H9 (cell line): Measurements from ENCODE around the gene KCNMA1. TPM values are rescaled to one million over a fixed set of nuclear protein-coding genes. Genes with fewer than 3 reads are reported as not detected.
A peak's percentile ranks its signal among the peaks of the same experiment; 100 is the strongest.

ENCODE experiments used
- DNase-seq: peaks from one replicate; pipeline ENCODE4 v3.0.0-alpha.2; 2017
- H2AFZ ChIP-seq: one replicate; pipeline ENCODE4 v1.6.1; 2013; ENCODE audit warnings: mild to moderate bottlenecking, low read length, control low read depth, moderate library complexity
- H2AK5ac ChIP-seq: 2 replicates; pipeline ENCODE4 v1.6.1; 2013; ENCODE audit warnings: low read length, control low read depth, mixed read lengths; ENCODE audit not compliant: insufficient read length
- H2BK120ac ChIP-seq: one replicate; pipeline ENCODE4 v1.6.1; 2013; ENCODE audit warnings: low read depth, mild to moderate bottlenecking, low read length, control low read depth, inconsistent platforms; ENCODE audit not compliant: poor library complexity, severe bottlenecking
- H2BK12ac ChIP-seq: 2 replicates; pipeline ENCODE4 v1.6.1; 2013; ENCODE audit warnings: low read length, control low read depth, mixed read lengths, low read depth; ENCODE audit not compliant: insufficient read length
- H2BK15ac ChIP-seq: 2 replicates; pipeline ENCODE4 v1.6.1; 2013; ENCODE audit warnings: low read depth, low read length, control low read depth
- H2BK20ac ChIP-seq: one replicate; pipeline ENCODE4 v1.6.1; 2013; ENCODE audit warnings: low read depth, mild to moderate bottlenecking, low read length, control low read depth, inconsistent platforms; ENCODE audit not compliant: poor library complexity, severe bottlenecking
- H2BK5ac ChIP-seq: 2 replicates; pipeline ENCODE4 v1.6.1; 2013; ENCODE audit warnings: low read length, control low read depth, mixed read lengths; ENCODE audit not compliant: insufficient read length
- H3K14ac ChIP-seq: 2 replicates; pipeline ENCODE4 v1.6.1; 2013; ENCODE audit warnings: low read length, control low read depth; ENCODE audit not compliant: insufficient read depth
- H3K18ac ChIP-seq: 2 replicates; pipeline ENCODE4 v1.6.1; 2013; ENCODE audit warnings: low read depth, mild to moderate bottlenecking, mixed read lengths, low read length, control low read depth; ENCODE audit not compliant: insufficient read length
- H3K23ac ChIP-seq: 2 replicates; pipeline ENCODE4 v1.6.1; 2013; ENCODE audit warnings: low read length, control low read depth, mixed read lengths, low read depth; ENCODE audit not compliant: insufficient read length
- H3K23me2 ChIP-seq: 2 replicates; pipeline ENCODE4 v1.6.1; 2013; ENCODE audit warnings: low read depth, mild to moderate bottlenecking, mixed read lengths, low read length, control low read depth; ENCODE audit not compliant: insufficient read length, poor library complexity, severe bottlenecking
- H3K27ac ChIP-seq: 2 replicates; pipeline ENCODE4 v1.5.1; 2013; ENCODE audit warnings: low read length, control low read depth, mixed read lengths, low read depth; ENCODE audit not compliant: insufficient read length
- H3K27me3 ChIP-seq: 2 replicates; pipeline ENCODE4 v1.6.1; 2013; ENCODE audit warnings: low read length, control low read depth, inconsistent platforms; ENCODE audit not compliant: insufficient read depth
- H3K4ac ChIP-seq: 2 replicates; pipeline ENCODE4 v1.6.1; 2013; ENCODE audit warnings: low read depth, mild to moderate bottlenecking, control low read depth, inconsistent platforms, low read length, moderate library complexity
- H3K4me1 ChIP-seq: 2 replicates; pipeline ENCODE4 v1.6.1; 2013; ENCODE audit warnings: low read length, control low read depth, inconsistent platforms; ENCODE audit not compliant: insufficient read depth
- H3K4me2 ChIP-seq: 2 replicates; pipeline ENCODE4 v1.6.1; 2013; ENCODE audit warnings: low read length, control low read depth, mixed read lengths; ENCODE audit not compliant: insufficient read length, insufficient read depth
- H3K56ac ChIP-seq: 2 replicates; pipeline ENCODE4 v1.6.1; 2013; ENCODE audit warnings: low read depth, mild to moderate bottlenecking, mixed read lengths, low read length, control low read depth; ENCODE audit not compliant: insufficient read length
- H3K79me1 ChIP-seq: 2 replicates; pipeline ENCODE4 v1.6.1; 2013; ENCODE audit warnings: low read depth, mild to moderate bottlenecking, moderate library complexity, low read length, control low read depth, inconsistent platforms; ENCODE audit not compliant: insufficient read depth, poor library complexity, severe bottlenecking
- H3K79me2 ChIP-seq: 2 replicates; pipeline ENCODE4 v1.6.1; 2013; ENCODE audit warnings: low read length, control low read depth, inconsistent platforms; ENCODE audit not compliant: insufficient read depth
- H3K9ac ChIP-seq: 2 replicates; pipeline ENCODE4 v1.6.1; 2013; ENCODE audit warnings: low read length, control low read depth, mixed read lengths; ENCODE audit not compliant: insufficient read length; ENCODE audit errors: extremely low read depth
- H3K9me3 ChIP-seq: one replicate; pipeline ENCODE4 v1.6.1; 2013; ENCODE audit warnings: low read depth, low read length, inconsistent platforms; ENCODE audit not compliant: control insufficient read depth
- H3T11ph ChIP-seq: one replicate; pipeline ENCODE4 v1.6.1; 2013; ENCODE audit warnings: mild to moderate bottlenecking, low read length, control low read depth, inconsistent platforms
- H4K20me1 ChIP-seq: one replicate; pipeline ENCODE4 v1.6.1; 2013; ENCODE audit not compliant: control insufficient read depth, insufficient read length, insufficient read depth
- H4K5ac ChIP-seq: 2 replicates; pipeline ENCODE4 v1.6.1; 2013; ENCODE audit warnings: low read depth, mild to moderate bottlenecking, mixed read lengths, low read length, control low read depth; ENCODE audit not compliant: insufficient read length
- H4K8ac ChIP-seq: replicated peaks from 2 replicates; pipeline ENCODE4 v1.6.1; 2013; ENCODE audit warnings: low read length, control low read depth, mixed read lengths, low read depth; ENCODE audit not compliant: insufficient read length
- H4K91ac ChIP-seq: 2 replicates; pipeline ENCODE4 v1.6.1; 2013; ENCODE audit warnings: low read depth, mild to moderate bottlenecking, moderate library complexity, mixed read lengths, low read length, control low read depth; ENCODE audit not compliant: insufficient read length
- H3K27ac Mint-ChIP-seq, 3 experiments: 2 replicates in 2 of 3; 3 replicates in 1 of 3; pipeline ENCODE4 v1.8.0; 2020 to 2021; ENCODE audit warnings: mixed read lengths in 3 of 3, mild to moderate bottlenecking in 1 of 3, moderate library complexity in 1 of 3
- H3K27me3 Mint-ChIP-seq: 2 replicates; pipeline ENCODE4 v1.8.0; 2021; ENCODE audit warnings: low read depth, mild to moderate bottlenecking, moderate library complexity, mixed read lengths
- H3K36me3 Mint-ChIP-seq, 3 experiments: 2 replicates in 2 of 3; 3 replicates in 1 of 3; pipeline ENCODE4 v1.8.0; 2020 to 2021; ENCODE audit warnings: low read depth in 3 of 3, mixed read lengths in 3 of 3; ENCODE audit not compliant: insufficient read depth in 1 of 3
- H3K4me1 Mint-ChIP-seq, 2 experiments: 2 replicates each; pipeline ENCODE4 v1.8.0; 2020; ENCODE audit warnings: mixed read lengths in 2 of 2
- H3K4me3 Mint-ChIP-seq, 2 experiments: 2 replicates in 1 of 2; 3 replicates in 1 of 2; pipeline ENCODE4 v1.8.0; 2020 to 2021; ENCODE audit warnings: mild to moderate bottlenecking in 2 of 2, mixed read lengths in 2 of 2, moderate library complexity in 1 of 2
- H3K9me3 Mint-ChIP-seq, 2 experiments: 2 replicates in 1 of 2; 3 replicates in 1 of 2; pipeline ENCODE4 v1.8.0; 2020; ENCODE audit warnings: mild to moderate bottlenecking in 2 of 2, mixed read lengths in 2 of 2, moderate library complexity in 1 of 2
- WGBS: extraction: QIAGEN DNeasy Blood & Tissue Kit; methylation state at CpG from one replicate; pipeline ENCODE4 v1.1.7; 2013; ENCODE audit warnings: missing lambda C conversion rate, low lambda C conversion rate, mixed read lengths; ENCODE audit not compliant: insufficient read length; ENCODE audit errors: extremely low coverage; 5-methylcytosine and 5-hydroxymethylcytosine counted together
- total RNA-seq: library from RNA; stranded (reverse); gene quantifications from 2 replicates; pipeline ENCODE4 v1.2.1, GENCODE V29; 2021
- TF ChIP-seq, protein P1 (sequence below): fragments of 200-600 bp; sonication (generic); conservative IDR thresholded peaks from 3 replicates; pipeline ENCODE4 v1.8.0; 2021; ENCODE audit warnings: antibody characterized with exemption, mild to moderate bottlenecking

KCNMA1 gene
- total RNA-seq, 1 experiment from 2014 or later: 2.0 TPM

DNA sequence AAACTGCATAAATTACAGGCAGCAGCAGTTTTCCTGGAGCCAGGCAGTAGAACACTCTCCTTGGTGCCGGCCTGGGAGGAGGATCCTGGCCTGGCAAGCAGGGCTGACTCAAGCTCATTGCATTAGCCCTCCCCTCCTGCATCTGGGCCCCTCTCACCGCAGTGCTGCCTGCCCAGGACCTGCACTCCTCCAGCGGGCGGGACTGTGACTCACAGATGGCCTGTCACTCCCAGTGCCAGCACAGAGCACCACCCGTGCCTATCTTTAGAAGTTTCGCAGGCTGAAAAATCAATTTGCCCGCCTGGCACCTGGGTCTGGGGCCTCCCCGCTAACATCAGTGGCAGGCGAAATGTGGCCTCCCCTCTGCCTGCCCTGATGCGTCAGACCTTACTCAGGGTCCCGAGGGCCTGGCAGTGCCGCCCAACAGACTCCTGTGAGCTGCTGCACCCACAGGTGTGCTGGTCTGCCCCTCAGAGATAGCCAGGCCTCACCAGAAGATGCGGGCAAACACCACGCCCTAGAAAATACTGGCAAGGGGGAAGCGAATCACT lies 123.8 kb downstream of the KCNMA1 start:
- no peaks in the 10 kb centered on the region for H4K20me1 ChIP-seq
- H2BK5ac ChIP-seq: no peak overlapping the region
- peak; percentile 58 for DNase-seq
- H3K36me3 Mint-ChIP-seq: no peaks in the 10 kb centered on the region
- no peak overlapping the region for H4K8ac ChIP-seq
- H3K4me2 ChIP-seq: no peak overlapping the region
- H3K18ac ChIP-seq: no peak overlapping the region
- no peak overlapping the region for H3K9ac ChIP-seq
- TF ChIP-seq, protein P1, sequence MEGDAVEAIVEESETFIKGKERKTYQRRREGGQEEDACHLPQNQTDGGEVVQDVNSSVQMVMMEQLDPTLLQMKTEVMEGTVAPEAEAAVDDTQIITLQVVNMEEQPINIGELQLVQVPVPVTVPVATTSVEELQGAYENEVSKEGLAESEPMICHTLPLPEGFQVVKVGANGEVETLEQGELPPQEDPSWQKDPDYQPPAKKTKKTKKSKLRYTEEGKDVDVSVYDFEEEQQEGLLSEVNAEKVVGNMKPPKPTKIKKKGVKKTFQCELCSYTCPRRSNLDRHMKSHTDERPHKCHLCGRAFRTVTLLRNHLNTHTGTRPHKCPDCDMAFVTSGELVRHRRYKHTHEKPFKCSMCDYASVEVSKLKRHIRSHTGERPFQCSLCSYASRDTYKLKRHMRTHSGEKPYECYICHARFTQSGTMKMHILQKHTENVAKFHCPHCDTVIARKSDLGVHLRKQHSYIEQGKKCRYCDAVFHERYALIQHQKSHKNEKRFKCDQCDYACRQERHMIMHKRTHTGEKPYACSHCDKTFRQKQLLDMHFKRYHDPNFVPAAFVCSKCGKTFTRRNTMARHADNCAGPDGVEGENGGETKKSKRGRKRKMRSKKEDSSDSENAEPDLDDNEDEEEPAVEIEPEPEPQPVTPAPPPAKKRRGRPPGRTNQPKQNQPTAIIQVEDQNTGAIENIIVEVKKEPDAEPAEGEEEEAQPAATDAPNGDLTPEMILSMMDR: no peak
- H3K4me3 Mint-ChIP-seq: no peak overlapping the region
- H2AK5ac ChIP-seq: no peak overlapping the region
- H3K27ac ChIP-seq: no peak overlapping the region
- no peak overlapping the region for H2BK120ac ChIP-seq
- H2BK12ac ChIP-seq: no peak overlapping the region
- no peaks in the 10 kb centered on the region for H3K27me3 ChIP-seq
- H2BK20ac ChIP-seq: no peak overlapping the region
- H3K56ac ChIP-seq: no peak overlapping the region
- H2AFZ ChIP-seq: no peak overlapping the region
- no peak overlapping the region for H2BK15ac ChIP-seq
- H3K79me1 ChIP-seq: no peaks in the 10 kb centered on the region
- no peak overlapping the region for H3K27ac Mint-ChIP-seq
- H3K27me3 Mint-ChIP-seq: peaks cover 3% of the 10 kb centered on the region; the same call in 1 of the 2 replicates
- WGBS: no CpG with 5 or more reads among the region's 15 CpGs
- no peak overlapping the region for H3K14ac ChIP-seq
- H3K9me3 Mint-ChIP-seq: no peaks in the 10 kb centered on the region
- H4K91ac ChIP-seq: no peak overlapping the region
- no peak overlapping the region for H3T11ph ChIP-seq
- no peak overlapping the region for H3K4ac ChIP-seq
- H3K4me1 Mint-ChIP-seq: peaks cover 18 to 34% of the 10 kb centered on the region in 2 experiments
- no peak overlapping the region for H4K5ac ChIP-seq
- H3K23me2 ChIP-seq: no peaks in the 10 kb centered on the region
- H3K23ac ChIP-seq: no peak overlapping the region
- no peaks in the 10 kb centered on the region for H3K4me1 ChIP-seq
- H3K79me2 ChIP-seq: no peaks in the 10 kb centered on the region
- no peaks in the 10 kb centered on the region for H3K9me3 ChIP-seq
